ENCODE measurements around the gene NTHL1.
"Not testable (repeated sequence)": the region's sequence is repeated elsewhere in the genome, so short reads cannot be mapped to it uniquely, and the experiment has no call there.

Gene NTHL1

GRCh38 chr16:2028146-2028545, 19.5 kb downstream of the NTHL1 start:
- DNase-seq (ENCODE audit: low read depth) = no peak

- no peak for DNase-seq (ENCODE audit: low read depth)
These were observed 20.3 kb downstream of the NTHL1 start for GRCh38 chr16:2027024-2028010.

GRCh38 chr16:2026461-2027023, 21.1 kb downstream of the NTHL1 start, which contains the start of gene NHERF2:
NHERF2 (plus strand) TSS chr16:2026902; CDS start chr16:2027006, 104 bp downstream.
- no peak for DNase-seq (ENCODE audit: low read depth)

- DNase-seq (ENCODE audit: low read depth) = no peak
These were observed 21.7 kb downstream of the NTHL1 start for GRCh38 chr16:2025878-2026460.

GRCh38 chr16:2025251-2025650, 22.4 kb downstream of the NTHL1 start:
- DNase-seq (ENCODE audit: low read depth) = no peak

GRCh38 chr16:2024032-2024420, 23.6 kb downstream of the NTHL1 start:
- DNase-seq (ENCODE audit: low read depth) = no peak

GRCh38 chr16:2023092-2024031, 24.3 kb downstream of the NTHL1 start:
- peak; percentile 96 for DNase-seq (ENCODE audit: low read depth)

GRCh38 chr16:2022723-2023091, 24.9 kb downstream of the NTHL1 start:
- peak; percentile 21 for DNase-seq (ENCODE audit: low read depth)

GRCh38 chr16:2019921-2020831, 27.5 kb downstream of the NTHL1 start:
- no peak for DNase-seq (ENCODE audit: low read depth)

- DNase-seq (ENCODE audit: low read depth) = peak; percentile 33
These were observed 28.1 kb downstream of the NTHL1 start, which contains the start of gene NPW for GRCh38 chr16:2019518-2019920. NPW (plus strand) TSS chr16:2019785.

- DNase-seq (ENCODE audit: low read depth) = no peak
These were observed 31.2 kb downstream of the NTHL1 start for GRCh38 chr16:2016407-2016922.

GRCh38 chr16:2015947-2016208, 31.8 kb downstream of the NTHL1 start:
- DNase-seq (ENCODE audit: low read depth) = no peak

GRCh38 chr16:2015117-2015946, 32.3 kb downstream of the NTHL1 start:
- no peak for DNase-seq (ENCODE audit: low read depth)

GRCh38 chr16:2013527-2013926, 34.1 kb downstream of the NTHL1 start:
- no peak for DNase-seq (ENCODE audit: low read depth)

- DNase-seq (ENCODE audit: low read depth) = not testable (repeated sequence)
These were observed 35.9 kb downstream of the NTHL1 start for GRCh38 chr16:2011726-2012125.

GRCh38 chr16:2009791-2010510, 37.7 kb downstream of the NTHL1 start, which contains the start of gene ZNF598:
ZNF598 (minus strand) TSS chr16:2009821.
- peak; percentile 81 for DNase-seq (ENCODE audit: low read depth)

- DNase-seq (ENCODE audit: low read depth) = no peak
These were observed 38.4 kb downstream of the NTHL1 start for GRCh38 chr16:2009164-2009711.

GRCh38 chr16:2008631-2009163, 38.9 kb downstream of the NTHL1 start:
- DNase-seq (ENCODE audit: low read depth) = peak; percentile 42

Measured in activated T-cell treated with anti-CD3 and anti-CD28 coated beads for 48 hours (primary cell).